Kidney capillary endothelial cell (primary cell): Measurements from ENCODE around the gene JMJD6.
A peak's percentile ranks its signal among the peaks of the same experiment; 100 is the strongest.

Experiments used
- DNase-seq: peaks from one replicate; pipeline ENCODE4 v3.0.0-alpha.2; 2018; ENCODE audit warnings: low spot score

The JMJD6 gene

DNA sequence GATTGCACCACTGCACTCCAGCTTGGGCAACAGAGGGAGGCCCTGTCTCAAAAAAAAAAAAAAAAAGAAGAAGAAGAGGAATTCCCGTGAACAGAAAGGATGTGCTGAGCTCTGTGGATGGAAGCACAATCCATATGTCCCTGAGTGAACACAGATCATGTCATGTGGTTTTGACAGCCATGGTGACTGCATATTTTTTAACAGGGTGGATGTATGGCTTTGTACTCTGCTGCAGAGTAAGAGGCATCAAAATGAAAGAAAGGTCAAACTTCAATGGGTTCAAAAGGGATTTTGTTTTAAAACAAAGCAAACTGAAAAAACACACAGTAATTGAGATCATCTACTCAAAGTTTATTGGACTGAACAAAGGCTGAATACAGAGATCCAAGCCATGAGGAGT is 47.2 kb downstream of the JMJD6 start:
- DNase-seq, result no peak

DNA sequence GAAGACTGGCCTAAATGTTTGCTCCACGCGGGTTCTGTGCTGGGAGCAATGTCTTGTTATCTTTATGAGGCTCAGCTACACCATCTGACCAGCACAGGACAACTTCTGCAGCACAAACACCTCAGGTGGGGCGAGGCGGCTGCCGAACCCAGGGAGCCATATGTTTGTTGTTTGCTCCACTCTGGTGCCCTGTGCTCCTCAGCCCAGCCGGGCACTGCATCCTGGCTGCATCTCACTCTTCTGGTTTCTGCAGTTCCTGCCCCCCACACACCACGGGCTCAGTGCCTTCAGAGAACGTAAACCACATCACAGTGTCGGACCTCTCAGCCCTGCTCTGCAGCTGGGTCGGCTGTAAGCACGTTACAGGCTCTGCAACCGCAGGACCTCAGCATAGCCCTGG is 48.1 kb downstream of the JMJD6 start:
- no peak for DNase-seq

DNA sequence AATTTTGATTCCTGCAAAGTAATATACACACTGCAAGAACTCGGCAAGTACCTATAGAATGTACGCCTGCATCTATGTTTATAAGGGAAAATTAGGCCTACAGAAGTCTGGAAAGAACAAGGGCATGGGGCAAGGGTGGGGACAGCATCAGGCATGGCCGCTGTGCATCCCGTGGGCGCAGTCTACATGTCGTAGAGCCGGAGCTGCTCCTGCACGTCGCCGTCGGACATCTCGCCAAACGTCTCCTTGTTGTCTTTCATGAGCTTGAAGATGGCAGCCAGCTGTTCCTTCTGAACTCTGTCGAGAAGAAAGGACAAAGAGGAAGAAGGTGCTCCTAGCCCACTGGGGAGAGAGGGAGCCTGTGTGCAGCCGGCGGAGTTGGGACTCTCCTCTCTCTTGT is 49.0 kb downstream of the JMJD6 start:
- no peak for DNase-seq

DNA sequence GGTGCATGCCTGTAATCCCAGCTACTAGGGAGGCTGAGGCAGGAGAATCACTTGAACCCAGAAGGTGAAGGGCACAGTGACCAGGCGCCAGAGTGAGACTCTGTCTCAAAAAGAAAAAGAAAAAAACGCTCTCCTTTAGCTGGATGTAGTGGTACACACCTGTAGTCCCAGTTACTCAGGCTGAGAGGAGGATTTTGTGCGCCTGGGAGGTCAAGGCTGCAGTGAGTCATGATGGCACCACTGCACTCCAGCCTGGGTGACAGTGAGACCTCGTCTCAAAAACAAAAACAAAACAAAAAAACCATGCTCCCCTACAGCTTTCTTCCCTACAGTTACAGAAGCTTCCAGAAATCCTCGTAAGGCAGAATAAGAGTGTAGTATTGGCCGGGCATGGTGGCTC is 49.8 kb downstream of the JMJD6 start:
- DNase-seq, result no peak

DNA sequence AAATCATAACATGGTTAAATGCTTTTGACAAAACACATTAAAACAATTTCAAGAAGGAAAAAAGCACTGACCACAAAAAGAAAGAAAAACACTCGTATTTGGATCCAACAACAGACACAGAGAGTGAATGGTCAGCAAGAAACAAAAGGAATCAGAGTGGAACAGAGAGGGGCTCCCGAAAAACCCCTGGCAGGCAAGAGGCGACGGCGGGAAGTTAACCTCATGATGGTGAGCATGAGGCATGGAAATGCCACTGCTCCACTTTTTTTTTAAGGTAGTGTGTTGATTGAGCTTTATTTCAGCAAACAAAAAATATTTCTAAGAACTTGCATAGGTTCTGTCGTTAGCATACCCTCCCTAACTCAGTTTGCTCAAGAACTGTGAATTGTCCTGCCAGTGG is 50.8 kb downstream of the JMJD6 start:
- no peak for DNase-seq

- no peak for DNase-seq
Measured at GRCh38 chr17:76674600-76674999, 51.8 kb downstream of the JMJD6 start.

GRCh38 chr17:76673729-76674128 is 52.7 kb downstream of the JMJD6 start:
- DNase-seq, result no peak

DNA sequence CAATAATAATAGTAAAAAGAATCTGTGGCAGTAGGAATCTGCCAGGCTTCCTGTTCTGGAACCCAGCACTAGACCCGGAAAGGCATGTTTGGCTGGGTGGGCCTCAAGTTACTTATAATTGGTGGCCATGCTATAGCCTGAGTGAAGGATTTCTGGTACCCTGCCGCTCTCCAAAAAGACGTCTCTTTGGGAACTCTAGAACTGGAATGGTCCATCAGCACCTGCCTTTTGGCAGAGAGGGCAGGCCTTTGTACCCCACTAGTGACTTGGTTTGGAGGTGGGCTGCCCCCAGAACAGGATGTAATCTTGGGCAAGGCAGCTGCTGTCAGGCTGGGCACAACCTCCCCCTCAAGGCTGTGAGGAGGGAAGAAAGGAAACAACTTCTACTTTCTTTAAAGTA is 53.5 kb downstream of the JMJD6 start:
- DNase-seq, result no peak

DNA sequence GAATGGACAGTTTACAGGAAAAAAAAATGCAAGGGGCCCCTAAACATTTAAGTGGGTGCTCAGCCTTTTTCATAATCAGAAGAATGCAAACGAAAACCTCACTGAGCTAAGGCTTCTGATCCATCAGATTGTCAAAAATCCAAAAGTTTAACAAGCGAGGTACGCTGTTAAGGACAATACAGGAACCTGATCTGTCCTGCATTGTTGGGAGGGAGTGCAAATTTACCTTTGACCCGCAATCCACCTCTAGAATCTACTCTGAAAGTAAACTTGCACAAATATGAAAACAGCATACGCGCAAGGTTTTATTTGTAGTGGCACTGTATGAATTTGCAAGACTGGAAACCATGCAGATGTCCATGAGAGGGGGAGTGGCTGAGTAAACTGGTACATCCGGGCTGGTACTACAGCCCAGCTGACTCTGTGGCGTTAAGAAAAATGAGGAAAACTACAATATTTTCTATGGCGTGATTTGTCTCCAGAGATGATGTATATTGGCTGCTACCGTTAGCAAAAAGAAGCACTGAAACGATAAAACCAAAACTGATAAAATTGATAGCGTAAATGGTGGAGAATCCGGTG is 54.0 kb downstream of the JMJD6 start:
- no peak for DNase-seq

DNA sequence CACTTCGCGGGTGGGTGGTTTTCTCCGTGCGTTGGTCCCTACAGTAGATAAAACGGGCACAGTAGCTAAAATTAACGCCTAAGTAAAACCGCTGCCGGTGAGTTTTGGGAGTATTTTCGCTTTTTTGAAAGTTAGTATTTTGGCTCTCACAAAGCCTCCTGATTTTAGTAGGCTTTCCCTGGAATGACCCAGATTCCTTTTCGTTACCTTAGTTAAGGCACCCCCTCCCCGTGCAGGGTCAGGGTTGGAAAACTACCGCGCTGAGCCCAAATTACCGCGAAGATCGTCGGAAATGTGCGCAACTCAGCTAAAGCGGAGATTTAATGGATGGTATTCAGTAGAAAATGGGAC is 54.5 kb downstream of the JMJD6 start:
- DNase-seq, result no peak

DNA sequence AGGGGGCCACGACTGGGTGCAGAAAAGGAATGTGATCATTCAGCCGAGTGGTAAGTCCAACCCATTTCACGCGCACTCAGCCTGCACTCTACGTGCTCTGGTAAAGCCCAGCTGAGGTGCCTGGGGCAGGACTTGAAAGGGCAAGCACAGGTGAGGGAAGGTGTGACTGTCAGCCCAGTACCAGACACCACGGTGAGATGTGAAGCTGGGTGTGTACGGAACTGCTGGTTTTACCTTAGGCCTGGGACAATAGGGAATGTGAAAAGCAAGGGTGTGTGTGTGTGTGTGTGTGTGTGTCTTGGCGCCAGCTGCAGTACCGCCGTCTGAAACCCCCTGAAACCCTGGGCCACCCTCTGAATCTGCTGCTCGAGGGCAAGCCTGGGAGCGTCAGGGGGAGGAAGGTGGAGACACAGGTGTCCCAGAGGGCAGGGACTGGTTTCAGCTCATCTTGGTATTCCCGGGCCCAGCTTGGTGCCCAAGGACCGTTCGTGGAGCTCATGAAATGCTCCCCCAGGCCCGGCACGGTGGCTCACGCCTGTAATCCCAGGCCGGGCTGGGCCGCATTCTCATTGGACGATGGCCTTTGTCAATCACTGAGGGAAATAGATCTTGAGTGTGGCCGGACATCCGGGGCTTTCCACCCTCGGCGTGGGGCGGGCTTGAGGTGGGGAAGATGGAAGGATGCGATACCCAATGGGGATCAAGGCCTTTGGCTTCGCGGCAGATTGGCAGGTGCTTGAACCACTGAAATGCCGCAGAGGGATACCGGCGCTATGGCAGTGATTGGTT is 55.1 kb downstream of the JMJD6 start:
- DNase-seq, result peak; percentile 100

DNA sequence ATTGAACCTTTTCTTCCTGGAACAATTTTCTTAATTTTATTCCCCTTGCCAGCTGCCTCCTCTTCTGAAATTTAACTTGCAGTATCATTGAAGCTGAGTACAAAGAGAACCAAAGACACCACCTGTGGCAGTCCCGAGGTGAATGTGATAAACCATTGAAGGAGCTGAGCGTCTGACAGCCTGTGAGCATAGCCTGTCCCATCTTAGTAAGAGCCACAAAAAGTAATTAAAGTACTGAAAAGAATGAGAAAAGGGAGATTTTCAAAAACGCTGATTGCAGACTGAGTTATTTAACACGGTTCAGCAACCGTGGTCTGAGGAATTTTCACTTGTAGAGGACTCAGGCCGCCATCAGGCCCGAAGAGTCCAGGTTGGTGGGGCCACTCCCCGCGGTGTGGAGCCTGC is 55.7 kb downstream of the JMJD6 start:
- DNase-seq, result no peak

DNA sequence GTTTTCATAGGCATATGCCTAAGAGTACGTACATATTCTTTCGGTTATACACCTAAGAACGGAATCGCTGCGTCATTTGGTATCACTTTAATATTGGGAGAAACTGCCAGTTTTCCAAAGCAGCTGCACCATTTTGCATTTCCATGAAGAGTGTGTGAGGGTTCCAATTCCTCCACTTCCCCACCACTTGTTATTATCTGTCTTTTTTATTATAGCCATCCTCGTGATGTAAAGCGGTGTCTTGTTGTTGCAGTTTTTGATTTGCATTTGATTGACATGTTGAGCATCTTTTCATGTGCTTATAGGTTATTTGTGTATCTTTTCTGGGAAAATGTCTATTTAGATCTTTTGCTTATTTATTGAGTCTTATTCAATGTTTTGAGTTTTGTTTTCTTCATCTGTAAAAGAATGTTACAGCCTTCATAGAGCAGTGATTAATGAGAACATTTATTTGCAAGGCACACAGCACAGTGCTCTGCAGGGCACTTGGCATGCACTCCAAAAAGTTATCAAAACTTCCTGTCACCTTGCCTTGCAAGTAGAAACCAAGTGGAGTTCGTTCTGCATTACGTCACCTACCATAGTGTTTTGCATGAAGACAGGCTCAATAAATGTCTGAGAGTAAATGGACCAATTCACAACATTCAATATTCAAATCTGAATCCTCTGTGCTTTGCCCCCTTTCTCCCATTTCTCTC is 56.2 kb downstream of the JMJD6 start:
- DNase-seq, result no peak
